ENCODE data around the gene C16orf74.

The C16orf74 gene

DNA sequence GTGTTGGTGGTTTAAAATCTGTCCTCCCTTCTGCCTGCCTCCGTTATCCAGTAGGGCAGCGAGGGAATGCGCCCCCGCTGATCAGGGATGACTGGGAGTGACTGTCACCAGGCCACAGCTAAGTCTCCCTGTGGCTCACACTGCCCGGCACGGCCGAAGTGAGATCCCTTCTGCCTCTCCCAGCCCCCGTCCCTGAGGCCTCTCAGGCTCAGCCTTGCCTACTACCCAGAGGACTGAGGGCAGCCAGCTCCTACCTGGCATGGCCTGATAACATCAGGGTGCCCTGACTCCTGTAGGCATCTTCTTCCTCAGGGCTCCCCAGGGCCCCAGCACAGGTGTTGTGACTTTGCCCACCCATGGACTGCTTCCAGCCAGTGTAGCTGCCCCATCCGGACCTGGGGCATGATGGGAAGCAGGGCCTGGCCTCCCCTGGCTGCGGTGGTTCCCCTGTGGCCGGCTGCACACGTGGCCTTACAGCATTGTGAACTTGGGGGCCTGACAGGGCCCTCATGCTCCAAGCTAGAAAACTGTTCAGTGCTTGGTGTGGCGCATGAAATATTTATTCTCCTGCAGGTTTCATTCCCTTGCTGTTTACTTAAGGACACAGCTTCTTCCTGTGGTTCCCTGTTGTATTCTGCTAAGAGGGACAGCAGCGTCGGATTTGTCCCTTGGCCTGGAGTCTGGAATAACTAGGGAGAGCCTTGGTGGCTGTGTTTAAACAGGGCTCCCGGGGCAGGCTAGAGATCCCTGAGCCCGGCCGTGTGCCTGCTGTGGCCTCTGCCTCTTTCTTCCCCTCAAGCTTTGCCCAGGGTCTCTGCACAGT lies 92.2 kb downstream of the C16orf74 start:
- no peak overlapping the region for H3K27ac ChIP-seq (ENCODE audit: poor library complexity, severe bottlenecking)
- TF ChIP-seq, protein P1, sequence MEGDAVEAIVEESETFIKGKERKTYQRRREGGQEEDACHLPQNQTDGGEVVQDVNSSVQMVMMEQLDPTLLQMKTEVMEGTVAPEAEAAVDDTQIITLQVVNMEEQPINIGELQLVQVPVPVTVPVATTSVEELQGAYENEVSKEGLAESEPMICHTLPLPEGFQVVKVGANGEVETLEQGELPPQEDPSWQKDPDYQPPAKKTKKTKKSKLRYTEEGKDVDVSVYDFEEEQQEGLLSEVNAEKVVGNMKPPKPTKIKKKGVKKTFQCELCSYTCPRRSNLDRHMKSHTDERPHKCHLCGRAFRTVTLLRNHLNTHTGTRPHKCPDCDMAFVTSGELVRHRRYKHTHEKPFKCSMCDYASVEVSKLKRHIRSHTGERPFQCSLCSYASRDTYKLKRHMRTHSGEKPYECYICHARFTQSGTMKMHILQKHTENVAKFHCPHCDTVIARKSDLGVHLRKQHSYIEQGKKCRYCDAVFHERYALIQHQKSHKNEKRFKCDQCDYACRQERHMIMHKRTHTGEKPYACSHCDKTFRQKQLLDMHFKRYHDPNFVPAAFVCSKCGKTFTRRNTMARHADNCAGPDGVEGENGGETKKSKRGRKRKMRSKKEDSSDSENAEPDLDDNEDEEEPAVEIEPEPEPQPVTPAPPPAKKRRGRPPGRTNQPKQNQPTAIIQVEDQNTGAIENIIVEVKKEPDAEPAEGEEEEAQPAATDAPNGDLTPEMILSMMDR (IDR thresholded peaks at IDR 0.05; ENCODE audit: poor library complexity, severe bottlenecking) = no peak
- DNase-seq (ENCODE audit: low spot score) (no peak), ATAC-seq (ENCODE audit: low read depth) (no peak)
- H3K4me1 ChIP-seq (ENCODE audit: insufficient read depth, poor library complexity, severe bottlenecking) = no peaks in the 10 kb centered on the region
- H3K4me3 ChIP-seq (ENCODE audit: severe bottlenecking) = no peak overlapping the region
- H3K9me3 ChIP-seq (ENCODE audit: severe bottlenecking) = no peaks in the 10 kb centered on the region
- H3K27me3 ChIP-seq (ENCODE audit: insufficient read depth, poor library complexity, severe bottlenecking) = no peaks in the 10 kb centered on the region
- peaks cover 81% of the 10 kb centered on the region for H3K36me3 ChIP-seq (ENCODE audit: low read depth)

DNA sequence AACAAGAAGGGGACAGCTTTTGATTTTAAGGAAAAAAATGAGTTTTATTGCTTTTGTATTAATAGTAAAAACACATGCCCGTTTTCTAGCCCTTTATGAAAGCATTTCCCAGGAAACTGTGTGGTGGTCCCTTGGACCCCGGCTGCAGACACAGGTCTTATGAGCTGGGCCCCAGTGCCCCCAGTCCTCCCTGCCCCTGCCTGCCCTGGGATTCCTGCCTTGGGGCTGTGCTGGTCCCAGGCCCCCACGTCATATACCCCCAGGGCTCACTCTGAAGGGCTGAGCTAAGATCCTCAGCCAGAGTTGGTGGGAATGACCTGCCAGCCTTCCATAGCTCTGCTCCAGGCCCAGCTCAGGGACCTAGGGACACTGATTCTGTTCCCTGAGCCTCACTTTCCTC lies 92.9 kb downstream of the C16orf74 start:
- DNase-seq (ENCODE audit: low spot score) = no peak
- TF ChIP-seq, protein P1 (IDR thresholded peaks at IDR 0.05; ENCODE audit: poor library complexity, severe bottlenecking) = no peak
- Histone ChIP-seq H3K27me3 (ENCODE audit: insufficient read depth, poor library complexity, severe bottlenecking) (no peaks in the 10 kb centered on the region), H3K36me3 (ENCODE audit: low read depth) (peaks cover 78% of the 10 kb centered on the region), H3K27ac (ENCODE audit: poor library complexity, severe bottlenecking) (no peak overlapping the region), H3K9me3 (ENCODE audit: severe bottlenecking) (no peaks in the 10 kb centered on the region), H3K4me1 (ENCODE audit: insufficient read depth, poor library complexity, severe bottlenecking) (no peaks in the 10 kb centered on the region), H3K4me3 (ENCODE audit: severe bottlenecking) (no peak overlapping the region)
- ATAC-seq (ENCODE audit: low read depth) = no peak

Measured in RWPE2 (cell line).